Mesothelial cell of epicardium (in vitro differentiated cells): Measurements from ENCODE around the gene PC. TPM values are rescaled to one million over a fixed set of nuclear protein-coding genes. Genes with fewer than 3 reads are reported as not detected.

Experiments
- DNase-seq, 2 experiments: peaks; one replicate each; pipeline ENCODE4 v3.0.0; 2021; ENCODE audit warnings: low spot score in 2 of 2; ENCODE audit not compliant: unreplicated experiment in 2 of 2
- H3K27ac Mint-ChIP-seq: 2 replicates; pipeline ENCODE4 v1.8.0; 2021; ENCODE audit warnings: mixed read lengths
- H3K27me3 Mint-ChIP-seq: 2 replicates; pipeline ENCODE4 v1.8.0; 2021; ENCODE audit warnings: low read depth, mixed read lengths
- H3K36me3 Mint-ChIP-seq: 2 replicates; pipeline ENCODE4 v1.8.0; 2021; ENCODE audit warnings: mixed read lengths
- H3K4me1 Mint-ChIP-seq: 2 replicates; pipeline ENCODE4 v1.8.0; 2021; ENCODE audit warnings: mixed read lengths
- H3K4me3 Mint-ChIP-seq: 2 replicates; pipeline ENCODE4 v1.8.0; 2021; ENCODE audit warnings: mild to moderate bottlenecking, moderate library complexity, mixed read lengths
- H3K9me3 Mint-ChIP-seq: 2 replicates; pipeline ENCODE4 v1.8.0; 2021; ENCODE audit warnings: mixed read lengths
- total RNA-seq: library from RNA; stranded (reverse); gene quantifications from 3 replicates; pipeline ENCODE4 v1.2.1, GENCODE V29; 2021
- TF ChIP-seq, protein P1 (sequence below): fragments of 200-600 bp; sonication (generic); IDR thresholded peaks from one replicate; pipeline ENCODE4 v1.5.0; 2021; ENCODE audit warnings: antibody characterized with exemption; ENCODE audit not compliant: unreplicated experiment

Gene PC
- total RNA-seq, 1 donor from 2014 or later = 9.5 TPM

DNA sequence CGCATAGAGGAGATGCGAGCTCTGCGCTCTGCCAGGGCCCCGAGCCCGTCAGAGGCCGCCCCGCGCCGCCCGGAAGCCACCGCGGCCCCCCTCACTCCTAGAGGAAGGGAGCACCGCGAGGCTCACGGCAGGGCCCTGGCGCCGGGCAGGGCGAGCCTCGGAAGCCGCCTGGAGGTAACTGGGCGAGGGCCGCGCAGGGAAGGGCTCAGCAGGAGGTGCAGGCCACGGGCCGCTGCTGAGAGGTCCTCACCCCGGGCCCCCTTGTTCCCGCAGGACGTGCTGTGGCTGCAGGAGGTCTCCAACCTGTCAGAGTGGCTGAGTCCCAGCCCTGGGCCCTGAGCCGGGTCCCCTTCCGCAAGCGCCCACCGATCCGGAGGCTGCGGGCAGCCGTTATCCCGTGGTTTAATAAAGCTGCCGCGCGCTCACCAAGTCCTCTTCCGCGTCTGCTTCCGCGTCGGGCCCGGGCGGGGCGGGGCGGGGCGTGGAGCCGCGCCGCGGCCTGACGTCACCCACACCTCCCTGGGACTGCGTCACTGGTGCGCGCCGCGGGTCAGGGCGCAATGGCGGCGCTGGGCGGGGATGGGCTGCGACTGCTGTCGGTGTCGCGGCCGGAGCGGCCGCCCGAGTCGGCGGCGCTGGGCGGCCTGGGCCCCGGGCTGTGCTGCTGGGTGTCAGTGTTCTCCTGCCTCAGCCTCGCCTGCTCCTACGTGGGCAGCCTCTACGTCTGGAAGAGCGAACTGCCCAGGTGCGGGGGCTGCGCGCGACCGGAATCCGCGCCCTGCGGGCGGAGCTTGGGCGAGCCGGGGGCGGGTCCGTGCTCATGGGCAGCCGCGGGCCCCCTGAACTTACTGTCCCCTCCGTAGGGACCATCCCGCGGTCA is 115.0 kb downstream of the PC start, which contains the start of gene RCE1:
Gene RCE1 (plus strand): TSS at position 546 of the 880 bp plus-strand sequence. CDS start 15 bp downstream, at position 561.
- H3K4me3 Mint-ChIP-seq = peak within 1 kb of the TSS; percentile 93
- TF ChIP-seq, protein P1, sequence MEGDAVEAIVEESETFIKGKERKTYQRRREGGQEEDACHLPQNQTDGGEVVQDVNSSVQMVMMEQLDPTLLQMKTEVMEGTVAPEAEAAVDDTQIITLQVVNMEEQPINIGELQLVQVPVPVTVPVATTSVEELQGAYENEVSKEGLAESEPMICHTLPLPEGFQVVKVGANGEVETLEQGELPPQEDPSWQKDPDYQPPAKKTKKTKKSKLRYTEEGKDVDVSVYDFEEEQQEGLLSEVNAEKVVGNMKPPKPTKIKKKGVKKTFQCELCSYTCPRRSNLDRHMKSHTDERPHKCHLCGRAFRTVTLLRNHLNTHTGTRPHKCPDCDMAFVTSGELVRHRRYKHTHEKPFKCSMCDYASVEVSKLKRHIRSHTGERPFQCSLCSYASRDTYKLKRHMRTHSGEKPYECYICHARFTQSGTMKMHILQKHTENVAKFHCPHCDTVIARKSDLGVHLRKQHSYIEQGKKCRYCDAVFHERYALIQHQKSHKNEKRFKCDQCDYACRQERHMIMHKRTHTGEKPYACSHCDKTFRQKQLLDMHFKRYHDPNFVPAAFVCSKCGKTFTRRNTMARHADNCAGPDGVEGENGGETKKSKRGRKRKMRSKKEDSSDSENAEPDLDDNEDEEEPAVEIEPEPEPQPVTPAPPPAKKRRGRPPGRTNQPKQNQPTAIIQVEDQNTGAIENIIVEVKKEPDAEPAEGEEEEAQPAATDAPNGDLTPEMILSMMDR = no peak
- H3K36me3 Mint-ChIP-seq = peaks cover 3% of the 10 kb centered on the region
- peaks cover 23% of the 10 kb centered on the region for H3K4me1 Mint-ChIP-seq
- H3K27me3 Mint-ChIP-seq = no peaks in the 10 kb centered on the region
- no peaks in the 10 kb centered on the region for H3K9me3 Mint-ChIP-seq
- peak within 1 kb of the TSS; percentile 94 for H3K27ac Mint-ChIP-seq
- DNase-seq = peak; percentile 88 to 95

GRCh38 chr11:66842501-66842895 is 115.7 kb downstream of the PC start:
- H3K36me3 Mint-ChIP-seq = peaks cover 3% of the 10 kb centered on the region
- no peaks in the 10 kb centered on the region for H3K27me3 Mint-ChIP-seq
- no peak for DNase-seq

GRCh38 chr11:66841861-66842260 is 116.3 kb downstream of the PC start:
- TF ChIP-seq, protein P1 = no peak
- no peaks in the 10 kb centered on the region for H3K9me3 Mint-ChIP-seq
- no peaks in the 10 kb centered on the region for H3K27me3 Mint-ChIP-seq
- peaks cover 3% of the 10 kb centered on the region for H3K36me3 Mint-ChIP-seq
- no peak for DNase-seq
- H3K4me3 Mint-ChIP-seq = peak overlapping the region; percentile 93
- H3K27ac Mint-ChIP-seq = peak overlapping the region; percentile 93
- H3K4me1 Mint-ChIP-seq = peaks cover 23% of the 10 kb centered on the region

More at GRCh38 chr11:66842501-66842895, 115.7 kb downstream of the PC start:
- Mint-ChIP-seq H3K9me3 (no peaks in the 10 kb centered on the region), H3K4me3 (peak overlapping the region; percentile 93), H3K4me1 (peaks cover 23% of the 10 kb centered on the region), H3K27ac (peak overlapping the region; percentile 93)
- TF ChIP-seq, protein P1 = no peak

DNA sequence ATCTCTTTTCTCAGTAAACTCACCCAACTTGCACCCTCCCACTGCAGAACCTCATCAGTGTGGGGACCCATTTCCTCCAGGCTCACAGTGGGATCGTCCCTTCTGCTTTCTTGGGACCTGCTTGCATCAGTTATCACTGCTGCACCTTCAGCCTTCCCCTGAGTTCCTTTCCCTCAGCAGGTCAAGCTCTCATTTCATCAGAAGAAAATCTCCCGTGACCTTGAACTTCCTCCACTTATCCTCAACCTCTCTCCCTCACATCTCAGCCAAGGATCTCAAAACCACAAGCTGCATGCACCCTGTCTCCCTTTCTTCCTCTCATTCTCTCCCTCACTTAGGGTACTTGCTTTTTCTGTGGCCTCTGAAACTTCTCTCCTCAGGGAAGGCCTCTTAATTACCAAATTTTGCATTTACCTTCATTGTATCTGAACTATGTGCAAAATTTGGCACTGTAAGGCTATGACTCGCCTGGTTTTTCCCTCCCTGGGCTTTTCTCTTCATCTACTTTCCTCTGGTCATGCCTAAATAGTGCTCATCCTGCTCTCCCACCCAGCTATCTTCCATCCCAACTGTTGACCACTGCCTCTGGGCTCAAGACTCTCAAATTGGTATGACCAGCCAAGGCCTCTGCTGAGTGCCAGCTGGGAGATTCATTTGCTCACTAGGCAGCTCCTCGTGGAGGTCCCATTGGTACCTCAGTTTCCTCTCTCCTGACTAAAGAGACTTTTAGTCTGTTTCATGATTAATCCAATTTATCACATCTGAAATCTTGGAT is 117.7 kb downstream of the PC start:
- H3K9me3 Mint-ChIP-seq = no peaks in the 10 kb centered on the region
- H3K36me3 Mint-ChIP-seq = peaks cover 3% of the 10 kb centered on the region
- H3K27me3 Mint-ChIP-seq = no peaks in the 10 kb centered on the region
- H3K4me3 Mint-ChIP-seq = no peak overlapping the region
- no peak for DNase-seq
- TF ChIP-seq, protein P1 = no peak
- peaks cover 23% of the 10 kb centered on the region for H3K4me1 Mint-ChIP-seq
- H3K27ac Mint-ChIP-seq = no peak overlapping the region

GRCh38 chr11:66835768-66836405 is 122.3 kb downstream of the PC start:
- H3K4me1 Mint-ChIP-seq = peaks cover 2% of the 10 kb centered on the region
- no peaks in the 10 kb centered on the region for H3K36me3 Mint-ChIP-seq
- TF ChIP-seq, protein P1 = no peak
- no peaks in the 10 kb centered on the region for H3K9me3 Mint-ChIP-seq
- no peaks in the 10 kb centered on the region for H3K27me3 Mint-ChIP-seq
- no peak overlapping the region for H3K27ac Mint-ChIP-seq
- DNase-seq = no peak
- no peak overlapping the region for H3K4me3 Mint-ChIP-seq
